Testis (tissue), 3 donors: ENCODE results near the gene CDKN1A. TPM values are rescaled to one million over a fixed set of nuclear protein-coding genes. Genes with fewer than 3 reads are reported as not detected.

ENCODE experiments used
- DNase-seq: peaks from one replicate; pipeline ENCODE4 v3.0.0-alpha.2; 2019
- H3K27ac ChIP-seq, 2 donors: fragments of 200-600 bp; sonication (generic); one replicate each; pipeline ENCODE4 v1.5.1; 2019
- H3K27me3 ChIP-seq: fragments of 200-600 bp; sonication (generic); one replicate; pipeline ENCODE4 v1.5.1; 2019
- H3K36me3 ChIP-seq: fragments of 200-600 bp; sonication (generic); one replicate; pipeline ENCODE4 v1.5.1; 2017; ENCODE audit warnings: low read depth; ENCODE audit errors: missing control alignments
- H3K4me1 ChIP-seq: fragments of 200-600 bp; sonication (generic); one replicate; pipeline ENCODE4 v1.5.1; 2019
- H3K4me3 ChIP-seq, 2 donors: fragments of 200-600 bp; sonication (generic); one replicate each; pipeline ENCODE4 v1.5.1; 2017 to 2019
- H3K9me3 ChIP-seq: fragments of 200-600 bp; sonication (generic); one replicate; pipeline ENCODE4 v1.5.1; 2017
- POLR2A ChIP-seq: fragments of 450-650 bp; IDR thresholded peaks from one replicate; pipeline ENCODE4 v1.6.1; 2017; ENCODE audit warnings: antibody characterized with exemption, mild to moderate bottlenecking, moderate library complexity
- WGBS, 2 donors: methylation state at CpG; one replicate each; pipeline ENCODE4 v1.1.5; 2018; 5-methylcytosine and 5-hydroxymethylcytosine counted together
- intact Hi-C: fragments of 100-400 bp; cut with DNase I; formaldehyde crosslinking; loops from one replicate; pipeline ENCODE4 v1.15.1; 2023; ENCODE audit warnings: low total_unique reads
- polyA plus RNA-seq: library from polyadenylated mRNA; stranded (reverse); fragments of 350-450 nt; fragmentation: Illumina TruSeq; extraction: RNeasy Lipid Tissue Mini Kit (QIAGEN cat#74804); gene quantifications from one replicate; pipeline ENCODE4 v1.2.3, GENCODE V29; 2014; ENCODE audit warnings: low read depth, low replicate concordance; ENCODE audit not compliant: insufficient read depth
- total RNA-seq, 2 donors: library from RNA; depleted of rRNA; stranded (reverse); fragments of >200 nt; gene quantifications; one replicate each; pipeline ENCODE4 v1.2.3, GENCODE V29; 2016
- TF ChIP-seq, protein P1 (sequence below), 3 experiments: fragments of 450-650 bp in 2 of 3; fragments of 200-600 bp in 1 of 3; sonication (generic) in 1 of 3; IDR thresholded peaks; one replicate each; pipeline ENCODE4 v1.5.1; 2016 to 2019; ENCODE audit warnings: antibody characterized with exemption in 3 of 3, mild to moderate bottlenecking in 2 of 3, moderate library complexity in 1 of 3

Gene CDKN1A
- total and polyA plus RNA-seq, 3 donors from 2014 or later: 64.2 to 154 (median 154) TPM

- no peak for DNase-seq
- H3K36me3 ChIP-seq: no peaks in the 10 kb centered on the region
- H3K9me3 ChIP-seq: no peaks in the 10 kb centered on the region
- TF ChIP-seq, protein P1, sequence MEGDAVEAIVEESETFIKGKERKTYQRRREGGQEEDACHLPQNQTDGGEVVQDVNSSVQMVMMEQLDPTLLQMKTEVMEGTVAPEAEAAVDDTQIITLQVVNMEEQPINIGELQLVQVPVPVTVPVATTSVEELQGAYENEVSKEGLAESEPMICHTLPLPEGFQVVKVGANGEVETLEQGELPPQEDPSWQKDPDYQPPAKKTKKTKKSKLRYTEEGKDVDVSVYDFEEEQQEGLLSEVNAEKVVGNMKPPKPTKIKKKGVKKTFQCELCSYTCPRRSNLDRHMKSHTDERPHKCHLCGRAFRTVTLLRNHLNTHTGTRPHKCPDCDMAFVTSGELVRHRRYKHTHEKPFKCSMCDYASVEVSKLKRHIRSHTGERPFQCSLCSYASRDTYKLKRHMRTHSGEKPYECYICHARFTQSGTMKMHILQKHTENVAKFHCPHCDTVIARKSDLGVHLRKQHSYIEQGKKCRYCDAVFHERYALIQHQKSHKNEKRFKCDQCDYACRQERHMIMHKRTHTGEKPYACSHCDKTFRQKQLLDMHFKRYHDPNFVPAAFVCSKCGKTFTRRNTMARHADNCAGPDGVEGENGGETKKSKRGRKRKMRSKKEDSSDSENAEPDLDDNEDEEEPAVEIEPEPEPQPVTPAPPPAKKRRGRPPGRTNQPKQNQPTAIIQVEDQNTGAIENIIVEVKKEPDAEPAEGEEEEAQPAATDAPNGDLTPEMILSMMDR (IDR thresholded peaks at IDR 0.05): no peak
- no peak for TF ChIP-seq POLR2A
- no peaks in the 10 kb centered on the region for H3K27me3 ChIP-seq
- no peak overlapping the region for H3K4me3 ChIP-seq
- WGBS, 2 donors: 66 to 80% methylated on average over 10 to 12 of the region's 12 CpGs
- intact Hi-C loops: no loop called here
- H3K27ac ChIP-seq: no peak overlapping the region
- no peaks in the 10 kb centered on the region for H3K4me1 ChIP-seq
These were observed 39.5 kb downstream of the CDKN1A start for GRCh38 chr6:36717871-36718540.

GRCh38 chr6:36718560-36718959, 40.0 kb downstream of the CDKN1A start:
- Histone ChIP-seq H3K27ac (no peak overlapping the region), H3K4me3 (no peak overlapping the region), H3K36me3 (no peaks in the 10 kb centered on the region), H3K9me3 (no peaks in the 10 kb centered on the region), H3K27me3 (no peaks in the 10 kb centered on the region), H3K4me1 (no peaks in the 10 kb centered on the region)
- intact Hi-C loops: no loop called here
- WGBS, 2 donors: 85 to 91% methylated on average over 4 to 5 of the region's 5 CpGs
- DNase-seq: no peak
- no peak for TF ChIP-seq POLR2A
- TF ChIP-seq, protein P1 (IDR thresholded peaks at IDR 0.05): no peak

DNA sequence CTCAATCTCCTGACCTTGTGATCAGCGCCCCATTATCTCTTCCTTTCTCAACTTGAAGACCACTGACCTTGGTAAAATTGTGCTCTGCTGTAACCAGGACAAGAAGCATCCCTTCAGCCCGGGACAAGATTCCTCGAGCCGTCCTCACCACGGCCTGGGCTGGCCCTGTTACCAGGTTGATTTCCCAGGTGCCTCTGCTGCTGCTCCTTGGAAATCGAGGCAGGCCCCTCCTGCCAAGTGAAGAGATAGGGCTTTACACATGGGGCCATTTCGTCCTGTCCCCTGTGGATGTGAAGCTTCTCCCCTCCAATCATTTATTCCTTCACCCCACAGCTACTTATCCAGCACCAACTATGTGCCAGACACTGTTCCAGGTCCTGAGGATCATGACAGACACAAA, 40.6 kb downstream of the CDKN1A start:
- intact Hi-C loops: no loop called here
- TF ChIP-seq, protein P1 (IDR thresholded peaks at IDR 0.05): no peak
- no peak for TF ChIP-seq POLR2A
- Histone ChIP-seq H3K27me3 (no peaks in the 10 kb centered on the region), H3K4me3 (no peak overlapping the region), H3K4me1 (no peaks in the 10 kb centered on the region), H3K9me3 (no peaks in the 10 kb centered on the region), H3K27ac (no peak overlapping the region), H3K36me3 (no peaks in the 10 kb centered on the region)
- DNase-seq: no peak
- 85 to 89% methylated on average over 7 of the region's 7 CpGs for WGBS, 2 donors

GRCh38 chr6:36720251-36721141, 42.0 kb downstream of the CDKN1A start:
- no peaks in the 10 kb centered on the region for H3K36me3 ChIP-seq
- WGBS, 2 donors: 94% methylated on average over 2 to 11 of the region's 11 CpGs
- DNase-seq: no peak
- H3K27me3 ChIP-seq: no peaks in the 10 kb centered on the region
- no peaks in the 10 kb centered on the region for H3K9me3 ChIP-seq
- intact Hi-C loops: no loop called here
- no peak overlapping the region for H3K27ac ChIP-seq
- peaks cover 3% of the 10 kb centered on the region for H3K4me1 ChIP-seq
- TF ChIP-seq POLR2A: no peak
- TF ChIP-seq, protein P1 (IDR thresholded peaks at IDR 0.05): no peak
- H3K4me3 ChIP-seq: no peak overlapping the region
